GM21786 (cell line): Measurements from ENCODE around the gene STK32C.

ENCODE experiments used
- ATAC-seq: cut with Tn5 transposase; IDR thresholded peaks from one replicate; pipeline ENCODE4 v1.9.1; 2021; ENCODE audit not compliant: unreplicated experiment

STK32C gene

GRCh38 chr10:132289439-132289838 is 18.3 kb downstream of the STK32C start:
- no peak for ATAC-seq

- no peak for ATAC-seq
These were observed 24.0 kb downstream of the STK32C start for GRCh38 chr10:132283604-132284382.

- no peak for ATAC-seq
These were observed 24.8 kb downstream of the STK32C start for GRCh38 chr10:132282667-132283603.

GRCh38 chr10:132281915-132282666 is 25.7 kb downstream of the STK32C start:
- ATAC-seq: no peak

- no peak for ATAC-seq
These were observed 27.1 kb downstream of the STK32C start for GRCh38 chr10:132280646-132281074.

- no peak for ATAC-seq
These were observed 27.7 kb downstream of the STK32C start for GRCh38 chr10:132279873-132280645.

GRCh38 chr10:132277311-132277741 is 30.4 kb downstream of the STK32C start:
- ATAC-seq: no peak

- no peak for ATAC-seq
These were observed 31.0 kb downstream of the STK32C start for GRCh38 chr10:132276706-132277105.

GRCh38 chr10:132276179-132276675 is 31.5 kb downstream of the STK32C start:
- ATAC-seq: no peak

- ATAC-seq: no peak
These were observed 32.1 kb downstream of the STK32C start for GRCh38 chr10:132275426-132276178.

GRCh38 chr10:132274986-132275385 is 32.8 kb downstream of the STK32C start:
- ATAC-seq: no peak

- no peak for ATAC-seq
These were observed 33.2 kb downstream of the STK32C start for GRCh38 chr10:132274581-132274980.

GRCh38 chr10:132273966-132274365 is 33.8 kb downstream of the STK32C start:
- no peak for ATAC-seq

- no peak for ATAC-seq
These were observed 34.3 kb downstream of the STK32C start for GRCh38 chr10:132273304-132273944.

- no peak for ATAC-seq
These were observed 35.3 kb downstream of the STK32C start for GRCh38 chr10:132272231-132272971.

- ATAC-seq: no peak
These were observed 36.1 kb downstream of the STK32C start for GRCh38 chr10:132271458-132272230.

- no peak for ATAC-seq
These were observed 36.9 kb downstream of the STK32C start for GRCh38 chr10:132270721-132271457.
